Measurements from ENCODE around the gene MINDY1.

The MINDY1 gene

DNA sequence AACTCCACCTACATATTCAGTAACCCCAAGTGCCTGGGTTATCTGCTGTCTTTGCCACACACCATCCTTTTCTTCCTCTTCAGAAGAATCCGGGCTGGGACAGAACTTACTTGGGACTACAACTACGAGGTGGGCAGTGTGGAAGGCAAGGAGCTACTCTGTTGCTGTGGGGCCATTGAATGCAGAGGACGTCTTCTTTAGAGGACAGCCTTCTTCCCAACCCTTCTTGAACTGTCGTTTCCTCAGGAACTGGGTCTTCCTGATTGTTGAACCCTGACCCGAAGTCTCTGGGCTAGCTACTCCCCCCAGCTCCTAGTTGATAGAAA lies 42.6 kb downstream of the MINDY1 start:
- no peak for DNase-seq

DNA sequence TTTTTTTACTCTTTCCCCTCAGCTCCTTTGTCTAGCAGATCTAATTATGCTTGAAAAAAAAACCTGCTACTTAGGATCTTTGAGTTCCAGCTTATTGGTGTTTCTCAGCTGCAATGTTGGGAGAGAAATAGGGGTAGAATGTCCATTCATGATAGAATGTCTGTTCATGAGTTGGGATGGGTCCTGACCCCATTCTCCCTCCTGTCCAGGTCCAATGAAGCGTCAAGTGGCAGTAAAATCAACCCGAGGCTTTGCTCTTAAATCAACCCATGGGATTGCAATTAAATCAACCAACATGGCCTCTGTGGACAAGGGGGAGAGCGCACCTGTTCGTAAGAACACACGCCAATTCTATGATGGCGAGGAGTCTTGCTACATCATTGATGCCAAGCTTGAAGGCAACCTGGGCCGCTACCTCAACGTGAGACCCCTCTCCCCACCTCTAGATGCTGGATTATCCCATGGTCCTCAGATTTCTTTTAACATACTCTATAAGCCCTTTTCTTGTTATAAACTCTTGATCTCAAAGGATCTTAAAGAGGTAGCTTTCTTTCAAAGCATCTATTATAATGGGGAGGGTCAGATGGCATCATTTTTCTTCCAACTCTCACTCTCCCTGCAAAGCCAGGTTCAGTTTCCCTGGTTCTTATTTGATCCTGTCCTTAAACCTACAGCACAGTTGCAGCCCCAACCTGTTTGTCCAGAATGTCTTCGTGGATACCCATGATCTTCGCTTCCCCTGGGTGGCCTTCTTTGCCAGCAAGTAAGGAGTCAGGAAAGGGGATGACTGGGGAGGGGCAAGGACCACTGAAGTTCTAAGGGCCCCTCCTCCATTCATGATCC lies 43.2 kb downstream of the MINDY1 start:
- DNase-seq, result no peak

DNA sequence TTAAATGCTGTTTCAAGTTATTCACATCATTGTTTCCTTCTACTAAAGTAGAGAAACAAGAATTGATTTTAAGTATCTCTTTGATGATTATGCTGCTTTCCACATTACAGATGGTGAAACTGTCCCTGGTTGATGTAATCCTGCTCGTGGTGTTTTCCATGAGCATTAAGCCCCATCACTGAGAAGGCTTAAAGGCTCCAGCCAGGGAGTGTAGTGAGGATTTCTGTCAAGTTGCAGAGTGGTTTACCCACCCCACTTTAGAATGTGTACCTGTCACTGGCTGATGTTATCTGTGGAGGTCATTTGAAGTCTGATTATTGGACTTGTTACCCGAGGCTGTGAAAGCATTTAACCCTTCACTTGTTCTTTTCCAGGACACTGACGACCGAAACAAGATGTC lies 44.9 kb downstream of the MINDY1 start:
- no peak for DNase-seq

DNA sequence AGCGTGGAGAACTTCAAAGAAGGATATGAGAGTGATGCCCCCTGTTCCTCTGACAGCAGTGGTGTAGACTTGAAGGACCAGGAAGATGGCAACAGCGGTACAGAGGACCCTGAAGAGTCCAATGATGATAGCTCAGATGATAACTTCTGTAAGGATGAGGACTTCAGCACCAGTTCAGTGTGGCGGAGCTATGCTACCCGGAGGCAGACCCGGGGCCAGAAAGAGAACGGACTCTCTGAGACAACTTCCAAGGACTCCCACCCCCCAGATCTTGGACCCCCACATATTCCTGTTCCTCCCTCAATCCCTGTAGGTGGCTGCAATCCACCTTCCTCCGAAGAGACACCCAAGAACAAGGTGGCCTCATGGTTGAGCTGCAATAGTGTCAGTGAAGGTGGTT lies 46.1 kb downstream of the MINDY1 start:
- no peak for DNase-seq

DNA sequence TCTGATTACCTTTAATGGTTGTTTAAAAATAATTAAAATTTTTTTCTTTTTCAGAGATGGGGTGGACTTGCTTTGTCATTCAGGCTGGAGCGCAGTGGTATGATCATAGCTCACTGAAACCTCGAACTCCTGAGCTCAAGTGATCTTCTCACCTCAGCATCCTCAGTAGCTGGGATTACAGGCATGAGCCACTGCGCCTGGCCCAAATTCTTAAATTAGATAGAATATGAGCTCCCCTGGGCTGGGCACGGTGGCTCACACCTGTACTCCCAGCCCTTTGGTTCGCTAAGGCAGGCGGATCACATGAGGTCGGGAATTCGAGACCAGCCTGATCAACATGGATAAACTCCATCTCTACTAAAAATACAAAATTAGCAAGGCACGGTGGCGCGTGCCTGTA lies 49.0 kb downstream of the MINDY1 start:
- no peak for DNase-seq

DNA sequence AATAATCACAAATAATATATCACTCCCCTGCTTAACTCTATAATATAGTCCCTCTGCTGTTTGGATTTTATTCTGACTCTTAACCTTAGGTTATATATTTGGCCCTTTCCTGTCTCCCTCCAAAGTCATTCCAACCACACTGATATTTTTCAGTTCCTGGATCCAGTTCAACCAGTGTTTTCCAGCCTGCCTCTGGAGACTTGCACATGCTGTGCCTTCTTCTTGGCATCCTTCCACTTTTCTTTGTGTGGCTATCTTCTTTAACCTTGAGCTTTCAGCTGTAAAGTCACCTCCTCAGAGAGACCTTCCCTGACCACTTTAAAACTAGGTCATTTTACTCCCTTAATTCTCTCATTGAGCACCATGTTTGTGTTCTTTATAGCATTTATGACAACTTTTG lies 51.4 kb downstream of the MINDY1 start:
- DNase-seq, result no peak

DNA sequence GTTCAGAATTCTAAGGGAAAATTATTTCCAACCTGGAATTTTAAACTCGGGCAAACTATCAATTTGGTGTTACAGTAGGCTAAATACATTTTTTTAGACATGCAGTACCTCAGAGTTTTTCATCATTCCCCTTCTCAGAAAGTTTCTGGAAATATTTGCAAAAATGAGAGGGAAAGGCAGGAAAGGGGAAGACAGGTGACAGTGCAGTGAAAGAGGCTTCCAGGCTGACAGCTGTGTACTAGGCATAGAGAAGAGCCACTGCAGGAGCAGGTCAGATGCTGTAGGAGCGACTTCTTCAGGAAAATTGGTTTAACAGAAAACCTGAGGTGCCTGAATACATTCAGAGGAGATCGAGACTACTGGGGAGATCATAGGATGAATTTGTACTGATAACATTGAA lies 52.0 kb downstream of the MINDY1 start:
- no peak for DNase-seq

All from activated CD4-positive, CD25-positive, alpha-beta regulatory T cell (primary cell).